A673 (cell line): ENCODE results near the gene MED31.

Experiments used
- CTCF ChIP-seq: fragments of 300-800, 200-600 bp; sonication (generic); conservative IDR thresholded peaks from 2 replicates; pipeline ENCODE4 v1.5.1; 2017; ENCODE audit warnings: low read depth, mild to moderate bottlenecking, antibody characterized with exemption, low read length, moderate library complexity, mixed read lengths
- EZH2 ChIP-seq: fragments of 200-600 bp; sonication (generic); IDR thresholded peaks from 2 replicates; pipeline ENCODE4 v1.6.1; 2017; ENCODE audit warnings: borderline replicate concordance, low read depth, mild to moderate bottlenecking, mixed read lengths, antibody characterized with exemption, low read length; ENCODE audit not compliant: poor library complexity, severe bottlenecking

- TF ChIP-seq CTCF: no peak
- TF ChIP-seq EZH2: no peak
Measured at GRCh38 chr17:6684881-6685767, 33.7 kb upstream of the MED31 start.
